Chondrocyte (in vitro differentiated cells): ENCODE results near the gene OOSP1. TPM values are rescaled to one million over a fixed set of nuclear protein-coding genes. Genes with fewer than 3 reads are reported as not detected.

Source experiments
- DNase-seq: peaks from one replicate; pipeline ENCODE4 v3.0.0; 2021; ENCODE audit warnings: mixed read lengths, low spot score
- H3K27ac Mint-ChIP-seq: one replicate; pipeline ENCODE4 v1.8.0; 2021; ENCODE audit warnings: mild to moderate bottlenecking, moderate library complexity, mixed read lengths; ENCODE audit not compliant: unreplicated experiment
- H3K27me3 Mint-ChIP-seq: 2 replicates; pipeline ENCODE4 v1.8.0; 2021; ENCODE audit warnings: low read depth, mixed read lengths
- H3K36me3 Mint-ChIP-seq: 2 replicates; pipeline ENCODE4 v1.8.0; 2021; ENCODE audit warnings: low read depth, mixed read lengths
- H3K4me1 Mint-ChIP-seq: 2 replicates; pipeline ENCODE4 v1.8.0; 2021; ENCODE audit warnings: low read depth, mild to moderate bottlenecking, mixed read lengths
- H3K4me3 Mint-ChIP-seq: one replicate; pipeline ENCODE4 v1.8.0; 2021; ENCODE audit warnings: mild to moderate bottlenecking, moderate library complexity, mixed read lengths; ENCODE audit not compliant: unreplicated experiment
- H3K9me3 Mint-ChIP-seq: 2 replicates; pipeline ENCODE4 v1.8.0; 2021; ENCODE audit warnings: low read depth, mixed read lengths
- CTCF ChIP-seq: fragments of 200-600 bp; sonication (generic); IDR thresholded peaks from 2 replicates; pipeline ENCODE4 v1.5.0; 2021; ENCODE audit warnings: antibody characterized with exemption, mild to moderate bottlenecking, moderate library complexity
- total RNA-seq: library from RNA; stranded (reverse); gene quantifications from 3 replicates; pipeline ENCODE4 v1.2.1, GENCODE V29; 2021

OOSP1 gene
- total RNA-seq, 1 donor from 2014 or later, result not detected

GRCh38 chr11:59999691-60000090 lies 61.5 kb downstream of the OOSP1 start:
- Mint-ChIP-seq H3K9me3 (no peaks in the 10 kb centered on the region), H3K27me3 (peaks cover 11% of the 10 kb centered on the region), H3K4me1 (no peaks in the 10 kb centered on the region), H3K4me3 (no peak overlapping the region), H3K36me3 (no peaks in the 10 kb centered on the region), H3K27ac (no peak overlapping the region)
- TF ChIP-seq CTCF, result no peak
- DNase-seq, result no peak

GRCh38 chr11:60003729-60004128 lies 65.5 kb downstream of the OOSP1 start:
- DNase-seq, result no peak
- no peak for TF ChIP-seq CTCF
- no peaks in the 10 kb centered on the region for H3K4me1 Mint-ChIP-seq
- H3K27ac Mint-ChIP-seq, result no peak overlapping the region
- no peak overlapping the region for H3K4me3 Mint-ChIP-seq
- no peaks in the 10 kb centered on the region for H3K36me3 Mint-ChIP-seq
- no peaks in the 10 kb centered on the region for H3K9me3 Mint-ChIP-seq
- peaks cover 14% of the 10 kb centered on the region for H3K27me3 Mint-ChIP-seq

DNA sequence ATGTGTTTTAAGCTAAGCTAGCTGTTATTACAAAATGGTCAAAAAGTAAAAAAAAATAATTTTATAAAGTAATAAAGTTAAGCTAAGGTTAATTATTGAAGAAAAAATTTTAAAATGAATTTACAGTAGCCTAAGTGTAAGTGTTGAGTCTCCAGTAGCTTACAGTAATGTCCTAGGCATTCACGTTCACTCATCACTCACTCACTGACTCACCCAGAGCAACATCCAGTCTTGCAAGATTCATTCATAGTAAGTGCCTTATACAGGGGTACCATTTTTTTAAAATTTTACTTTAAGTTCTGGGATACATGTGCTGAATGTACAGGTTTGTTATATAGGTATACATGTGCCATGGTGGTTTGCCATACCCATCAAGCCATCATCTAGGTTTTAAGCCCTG lies 67.1 kb downstream of the OOSP1 start:
- Mint-ChIP-seq H3K4me1 (no peaks in the 10 kb centered on the region), H3K27ac (no peak overlapping the region), H3K9me3 (peaks cover 2% of the 10 kb centered on the region), H3K36me3 (no peaks in the 10 kb centered on the region), H3K4me3 (no peak overlapping the region), H3K27me3 (peaks cover 21% of the 10 kb centered on the region)
- no peak for TF ChIP-seq CTCF
- no peak for DNase-seq

Other genes with a start within 250 kb of the OOSP1 start
- gene OR10V1, start 224.6 kb upstream of the OOSP1 start, total RNA-seq, result not detected in 3 replicates
- 14.5 to 22.1 TPM (median 20.3 TPM) in 3 replicates for gene STX3, start 183.1 kb upstream of the OOSP1 start, total RNA-seq
- gene MRPL16, start 127.7 kb upstream of the OOSP1 start, total RNA-seq, result 27.6 to 36.2 TPM (median 28.3 TPM) in 3 replicates
- not detected in 3 replicates for gene CBLIF, start 92.9 kb upstream of the OOSP1 start, total RNA-seq
- gene TCN1, start 71.9 kb upstream of the OOSP1 start, total RNA-seq, result not detected in 3 replicates
- not detected in 3 replicates for gene OOSP3, start 59.6 kb upstream of the OOSP1 start, total RNA-seq
- gene OOSP4A, start 25.6 kb downstream of the OOSP1 start, total RNA-seq, result not detected in 3 replicates
- not detected in 3 replicates for gene OOSP4B, start 78.7 kb downstream of the OOSP1 start, total RNA-seq
- not detected in 3 replicates for gene OOSP2, start 102.0 kb downstream of the OOSP1 start, total RNA-seq
- gene MS4A3, start 118.2 kb downstream of the OOSP1 start, total RNA-seq, result not detected in 3 replicates
- gene MS4A2, start 150.2 kb downstream of the OOSP1 start, total RNA-seq, result not detected in 3 replicates
- not detected in 3 replicates for gene MS4A6A, start 244.7 kb downstream of the OOSP1 start, total RNA-seq